ENCODE measurements around the gene AICDA.
"Not testable (repeated sequence)": the region's sequence is repeated elsewhere in the genome, so short reads cannot be mapped to it uniquely, and the experiment has no call there.

Gene AICDA

GRCh38 chr12:8606890-8607289 is 5.8 kb downstream of the AICDA start:
- DNase-seq = no peak

GRCh38 chr12:8605057-8605456 is 7.6 kb downstream of the AICDA start:
- no peak for DNase-seq

- DNase-seq = no peak
Observed at GRCh38 chr12:8603856-8604255, 8.8 kb downstream of the AICDA start.

- no peak for DNase-seq
Observed at GRCh38 chr12:8603286-8603685, 9.4 kb downstream of the AICDA start.

GRCh38 chr12:8596561-8596960 is 16.1 kb downstream of the AICDA start:
- DNase-seq = no peak

- DNase-seq = no peak
Observed at GRCh38 chr12:8594072-8594471, 18.6 kb downstream of the AICDA start.

- DNase-seq = no peak
Observed at GRCh38 chr12:8593246-8593645, 19.4 kb downstream of the AICDA start.

GRCh38 chr12:8590842-8591545 is 21.7 kb downstream of the AICDA start:
- DNase-seq = no peak

GRCh38 chr12:8589679-8590078 is 23.0 kb downstream of the AICDA start:
- DNase-seq = no peak

GRCh38 chr12:8584478-8584877 is 28.2 kb downstream of the AICDA start:
- DNase-seq = not testable (repeated sequence)

GRCh38 chr12:8584004-8584403 is 28.7 kb downstream of the AICDA start:
- no peak for DNase-seq

GRCh38 chr12:8581098-8581784 is 31.4 kb downstream of the AICDA start:
- DNase-seq = no peak

GRCh38 chr12:8577879-8578278 is 34.8 kb downstream of the AICDA start:
- DNase-seq = no peak

GRCh38 chr12:8572507-8572906 is 40.2 kb downstream of the AICDA start:
- DNase-seq = no peak

- no peak for DNase-seq
Observed at GRCh38 chr12:8566525-8566924, 46.1 kb downstream of the AICDA start.

GRCh38 chr12:8566052-8566451 is 46.6 kb downstream of the AICDA start:
- not testable (repeated sequence) for DNase-seq

GRCh38 chr12:8564656-8565055 is 48.0 kb downstream of the AICDA start:
- DNase-seq = no peak

- no peak for DNase-seq
Observed at GRCh38 chr12:8563356-8563755, 49.3 kb downstream of the AICDA start.

- DNase-seq = no peak
Observed at GRCh38 chr12:8562310-8562709, 50.3 kb downstream of the AICDA start.

GRCh38 chr12:8561011-8561410 is 51.6 kb downstream of the AICDA start:
- DNase-seq = no peak

GRCh38 chr12:8559676-8560075 is 53.0 kb downstream of the AICDA start:
- DNase-seq = no peak

GRCh38 chr12:8556531-8557097 is 56.0 kb downstream of the AICDA start:
- no peak for DNase-seq

GRCh38 chr12:8554451-8555195 is 58.0 kb downstream of the AICDA start:
- no peak for DNase-seq

Data from DMS153 (cell line).